SK-N-SH (cell line): ENCODE data around the gene RASSF8. TPM values are rescaled to one million over a fixed set of nuclear protein-coding genes. Genes with fewer than 3 reads are reported as not detected.

Source experiments
- CTCF ChIA-PET: fragments of 300-600, 350-600 bp; formaldehyde crosslinking; extraction: SDS; loops from one replicate; lab custom pipeline; 2021; lab: Yijun Ruan, JAX
- POLR2A ChIA-PET: fragments of 350-600 bp; sonication (Branson Sonifier 250); formaldehyde crosslinking; extraction: SDS; loops from one replicate; lab custom pipeline; 2020; ENCODE audit warnings: antibody characterized with exemption, inconsistent platforms; lab: Yijun Ruan, JAX
- DNase-seq: peaks from one replicate; pipeline ENCODE4 v3.0.0; 2012
- H2AFZ ChIP-seq: fragments of 200-600 bp; sonication (generic); 2 replicates; pipeline ENCODE4 v1.8.1; 2016; ENCODE audit warnings: antibody characterized with exemption, mild to moderate bottlenecking, low read depth
- H3F3A ChIP-seq: fragments of 200-600 bp; sonication (generic); replicated peaks from 2 replicates; pipeline ENCODE3; 2016; ENCODE audit warnings: antibody characterized with exemption, mild to moderate bottlenecking; ENCODE audit not compliant: insufficient read depth
- H3K27ac ChIP-seq, 2 experiments: fragments of 200-500 bp in 1 of 2; fragments of 200-600 bp in 1 of 2; sonication (Bioruptor generic) in 1 of 2; sonication (generic), shearing (Covaris generic) in 1 of 2; 2 replicates each; pipeline versions ENCODE4 v1.5.1 to v1.6.1; 2014 to 2016; ENCODE audit warnings: low read depth in 2 of 2, inconsistent platforms in 1 of 2, low read length in 1 of 2, mild to moderate bottlenecking in 1 of 2, mixed read lengths in 1 of 2
- H3K27me3 ChIP-seq: fragments of 200-600 bp; sonication (generic), shearing (Covaris generic); 2 replicates; pipeline ENCODE4 v1.6.1; 2016; ENCODE audit warnings: mixed run types; ENCODE audit not compliant: insufficient read depth
- H3K36me3 ChIP-seq, 2 experiments: fragments of 200-500 bp in 1 of 2; fragments of 200-600 bp in 1 of 2; sonication (Bioruptor generic) in 1 of 2; sonication (generic) in 1 of 2; replicated peaks in 1 of 2; 2 replicates each; pipeline versions ENCODE3 to v1.5.1; 2014 to 2016; ENCODE audit warnings: low read length in 1 of 2, mild to moderate bottlenecking in 1 of 2; ENCODE audit not compliant: insufficient read depth in 2 of 2, control insufficient read depth in 1 of 2
- H3K4me1 ChIP-seq, 2 experiments: fragments of 200-500 bp in 1 of 2; fragments of 200-600 bp in 1 of 2; sonication (Bioruptor generic) in 1 of 2; sonication (generic), shearing (Covaris generic) in 1 of 2; 2 replicates each; pipeline versions ENCODE4 v1.5.1 to v1.6.1; 2014 to 2016; ENCODE audit warnings: low read depth in 1 of 2, low read length in 1 of 2, mixed run types in 1 of 2; ENCODE audit not compliant: insufficient read depth in 2 of 2, control insufficient read depth in 1 of 2
- H3K4me2 ChIP-seq: fragments of 200-600 bp; sonication (generic), shearing (Covaris generic); 2 replicates; pipeline ENCODE4 v1.6.1; 2017; ENCODE audit warnings: mixed run types
- H3K4me3 ChIP-seq, 2 experiments: fragments of 200-500 bp in 1 of 2; fragments of 200-600 bp in 1 of 2; sonication (Bioruptor generic) in 1 of 2; sonication (generic), shearing (Covaris generic) in 1 of 2; 2 replicates each; pipeline versions ENCODE4 v1.5.1 to v1.8.1; 2014 to 2016; ENCODE audit warnings: low read depth in 2 of 2, inconsistent platforms in 1 of 2, low read length in 1 of 2, mild to moderate bottlenecking in 1 of 2, mixed read lengths in 1 of 2, moderate library complexity in 1 of 2
- H3K79me2 ChIP-seq: fragments of 200-600 bp; sonication (generic); 2 replicates; pipeline ENCODE4 v1.8.1; 2017; ENCODE audit warnings: mild to moderate bottlenecking; ENCODE audit not compliant: insufficient read depth
- H3K9ac ChIP-seq: fragments of 200-600 bp; sonication (generic); 2 replicates; pipeline ENCODE4 v1.6.1; 2017; ENCODE audit warnings: mixed run types
- H3K9me2 ChIP-seq: fragments of 200-600 bp; sonication (generic); 2 replicates; pipeline ENCODE4 v1.6.1; 2017; ENCODE audit warnings: mixed run types
- H3K9me3 ChIP-seq: fragments of 200-600 bp; sonication (generic); 2 replicates; pipeline ENCODE4 v1.6.1; 2017; ENCODE audit warnings: mixed run types, mild to moderate bottlenecking, moderate library complexity
- H4K20me1 ChIP-seq: fragments of 200-600 bp; sonication (generic); 2 replicates; pipeline ENCODE4 v1.6.1; 2017; ENCODE audit warnings: mild to moderate bottlenecking, mixed run types; ENCODE audit not compliant: insufficient read depth
- CTCF ChIP-seq: fragments of 200-600 bp; sonication (generic); IDR thresholded peaks from 2 replicates; pipeline ENCODE4 v1.6.1; 2017; ENCODE audit warnings: antibody characterized with exemption, mild to moderate bottlenecking, moderate library complexity
- ELF1 ChIP-seq: IDR thresholded peaks from 2 replicates; pipeline ENCODE4 v1.4.0; 2012
- FOXM1 ChIP-seq: IDR thresholded peaks from 2 replicates; pipeline ENCODE4 v1.4.0; 2012; ENCODE audit warnings: low read depth, mild to moderate bottlenecking
- IRF3 ChIP-seq: fragments of 150-350 bp; IDR thresholded peaks from 2 replicates; pipeline ENCODE4 v1.6.1; 2016; ENCODE audit warnings: mild to moderate bottlenecking, low read depth, low read length
- MAX ChIP-seq: IDR thresholded peaks from 2 replicates; pipeline ENCODE4 v1.4.0; 2012; ENCODE audit warnings: low read depth
- NFIC ChIP-seq: IDR thresholded peaks from 2 replicates; pipeline ENCODE4 v1.4.0; 2012; ENCODE audit warnings: borderline replicate concordance
- NRF1 ChIP-seq: IDR thresholded peaks from 2 replicates; pipeline ENCODE4 v1.6.1; 2012; ENCODE audit warnings: low read depth, mild to moderate bottlenecking, low read length
- PBX3 ChIP-seq: IDR thresholded peaks from 2 replicates; pipeline ENCODE4; 2012
- POLR2AphosphoS5 ChIP-seq: IDR thresholded peaks from 2 replicates; pipeline ENCODE4 v1.6.1; 2012; ENCODE audit warnings: low read depth, low read length
- RCOR1 ChIP-seq: fragments of 150-350 bp; IDR thresholded peaks from 2 replicates; pipeline ENCODE4 v1.6.1; 2017; ENCODE audit warnings: antibody characterized with exemption, low read length
- RFX5 ChIP-seq: IDR thresholded peaks from 2 replicates; pipeline ENCODE4 v1.6.1; 2012; ENCODE audit warnings: mild to moderate bottlenecking, improper control_type of control experiment, low read length
- SMC3 ChIP-seq: IDR thresholded peaks from 2 replicates; pipeline ENCODE4 v1.6.1; 2012; ENCODE audit warnings: low read depth, low read length, improper control_type of control experiment
- TAF1 ChIP-seq: IDR thresholded peaks from 2 replicates; pipeline ENCODE4 v1.6.1; 2012; ENCODE audit warnings: low read depth, mild to moderate bottlenecking, low read length, moderate library complexity, borderline replicate concordance
- TCF12 ChIP-seq: IDR thresholded peaks from 2 replicates; pipeline ENCODE4 v1.4.0; 2012
- USF2 ChIP-seq: fragments of 150-350 bp; IDR thresholded peaks from 2 replicates; pipeline ENCODE4 v1.6.1; 2017; ENCODE audit warnings: antibody characterized with exemption, low read length, low read depth, borderline replicate concordance
- YY1 ChIP-seq: IDR thresholded peaks from 2 replicates; pipeline ENCODE4 v1.4.0; 2012; ENCODE audit warnings: low read depth, mild to moderate bottlenecking
- WGBS: methylation state at CpG from one replicate; pipeline ENCODE4 v1.1.6; 2017; ENCODE audit warnings: low lambda C conversion rate; 5-methylcytosine and 5-hydroxymethylcytosine counted together
- polyA plus RNA-seq, 3 experiments: library from polyadenylated mRNA; depleted of rRNA; stranded (reverse); fragments of >200 nt; gene quantifications; 2 replicates each; pipeline ENCODE4 v1.2.3, GENCODE V29; 2012

Gene RASSF8
- polyA plus RNA-seq, 1 of the 3 experiments (the other 2 are of a cell fraction), result 15.3 TPM

GRCh38 chr12:26124446-26125399 is 166.2 kb downstream of the RASSF8 start, which contains the start of gene BHLHE41:
BHLHE41 (minus strand) TSS chr12:26125037; CDS start chr12:26124779, 258 bp downstream.
- Histone ChIP-seq H3K4me1 (peaks cover 5 to 21% of the 10 kb centered on the region in 2 experiments; a peak in 3 of 4 replicates), H3K27ac (peak within 1 kb of the TSS; percentile 69 to 96), H4K20me1 (no peaks in the 10 kb centered on the region), H3K36me3 (no peaks in the 10 kb centered on the region), H3K27me3 (no peaks in the 10 kb centered on the region), H3F3A (peaks cover 23% of the 10 kb centered on the region), H2AFZ (peak within 1 kb of the TSS; percentile 86), H3K9me2 (no peaks in the 10 kb centered on the region), H3K79me2 (peaks cover 23% of the 10 kb centered on the region), H3K4me2 (peak within 1 kb of the TSS; percentile 98), H3K9ac (peak within 1 kb of the TSS; percentile 97), H3K9me3 (no peaks in the 10 kb centered on the region), H3K4me3 (peak within 1 kb of the TSS; percentile 65 to 83)
- POLR2A ChIA-PET, result no interaction called here
- DNase-seq, result peak; percentile 77
- TF ChIP-seq TAF1 (peak; percentile 34; the same call in 1 of the 2 replicates), POLR2AphosphoS5 (peak; percentile 48; the same call in 1 of the 2 replicates), TCF12 (no peak), MAX (peak; percentile 87), PBX3 (0 out of 2 replicates have a peak, but pooled peaks have one; percentile 38)
- CTCF ChIA-PET, result interaction anchor here (0.9 to 10.1 kb wide), 8 partner anchors 10 to 591 kb away, joined by 3 to 64 read pairs (median 6); no protein-coding TSS in a partner anchor
- WGBS, result 2% methylated on average over 39 of the region's 54 CpGs

- POLR2A ChIA-PET, result no interaction called here
- CTCF ChIA-PET, result interaction anchor here (1.4 to 8.4 kb wide), 3 partner anchors 9 to 488 kb away, joined by 3 to 56 read pairs (median 22); no protein-coding TSS in a partner anchor
- peak; percentile 83 for DNase-seq
- Histone ChIP-seq H3K4me1 (peaks cover 5 to 21% of the 10 kb centered on the region in 2 experiments; a peak in 3 of 4 replicates), H3K9ac (peak overlapping the region; percentile 97), H3K9me3 (no peaks in the 10 kb centered on the region), H3K36me3 (no peaks in the 10 kb centered on the region), H3F3A (peaks cover 16% of the 10 kb centered on the region), H3K27ac (peak overlapping the region; percentile 69 to 96), H3K79me2 (peaks cover 23% of the 10 kb centered on the region), H3K4me3 (peak overlapping the region; percentile 65 to 83), H2AFZ (peak overlapping the region; percentile 86), H3K9me2 (no peaks in the 10 kb centered on the region), H4K20me1 (no peaks in the 10 kb centered on the region), H3K4me2 (peak overlapping the region; percentile 98), H3K27me3 (no peaks in the 10 kb centered on the region)
- WGBS, result 2% methylated on average over 28 of the region's 66 CpGs
- TF ChIP-seq TCF12 (peak; percentile 45), NFIC (peak; percentile 12; the same call in 1 of the 2 replicates), IRF3 (no peak), RCOR1 (no peak), ELF1 (no peak), YY1 (no peak), PBX3 (no peak), NRF1 (peak; percentile 39; the same call in 1 of the 2 replicates), USF2 (no peak), FOXM1 (no peak; the same call in 1 of the 2 replicates), RFX5 (no peak), CTCF (no peak), SMC3 (no peak)
Observed at GRCh38 chr12:26125400-26126339, 167.2 kb downstream of the RASSF8 start.
